ENCODE data around the gene HOGA1. TPM values are rescaled to one million over a fixed set of nuclear protein-coding genes. Genes with fewer than 3 reads are reported as not detected.

The HOGA1 gene
- total RNA-seq, 4 donors from 2014 or later, result 0.26 to 2.5 (median 0.97) TPM

- Histone ChIP-seq H3K36me3 (no peaks in the 10 kb centered on the region), H3K9me3 (no peaks in the 10 kb centered on the region), H3K27ac (peak overlapping the region; percentile 96 to 97), H3K4me3 (no peak overlapping the region), H3K4me1 (peaks cover 22 to 27% of the 10 kb centered on the region in 2 donors), H3K27me3 (no peaks in the 10 kb centered on the region)
- DNase-seq, result peak; percentile 60 to 75
- intact Hi-C loops (cut with DNase I; ENCODE audit: low total_unique reads), result loop anchor here (10.0 kb wide), 1 partner anchor 45 kb away; the partner anchor contains the start of genes MMS19 and UBTD1
- TF ChIP-seq CTCF (IDR thresholded peaks at IDR 0.05) (peak in 1 of 4 experiments; percentile 27), POLR2A (IDR thresholded peaks at IDR 0.05) (no peak)
Observed at GRCh38 chr10:97539523-97540200, 44.5 kb upstream of the HOGA1 start.

GRCh38 chr10:97540669-97541500 is 43.3 kb upstream of the HOGA1 start:
- H3K4me1 ChIP-seq, result peaks cover 22 to 27% of the 10 kb centered on the region in 2 donors
- peak; percentile 34 to 52 for DNase-seq
- H3K4me3 ChIP-seq, result no peak overlapping the region
- no peaks in the 10 kb centered on the region for H3K27me3 ChIP-seq
- intact Hi-C loops (cut with DNase I; ENCODE audit: low total_unique reads), result loop anchor here (10.0 kb wide), 1 partner anchor 46 kb away; the partner anchor contains the start of genes MMS19 and UBTD1
- no peaks in the 10 kb centered on the region for H3K9me3 ChIP-seq
- TF ChIP-seq CTCF (IDR thresholded peaks at IDR 0.05) (no peak), POLR2A (IDR thresholded peaks at IDR 0.05) (no peak)
- peak overlapping the region; percentile 96 to 97 for H3K27ac ChIP-seq
- no peaks in the 10 kb centered on the region for H3K36me3 ChIP-seq

GRCh38 chr10:97542169-97543024 is 41.8 kb upstream of the HOGA1 start:
- no peaks in the 10 kb centered on the region for H3K36me3 ChIP-seq
- no peaks in the 10 kb centered on the region for H3K9me3 ChIP-seq
- intact Hi-C loops (cut with DNase I; ENCODE audit: low total_unique reads), result loop anchor here (10.0 kb wide), 1 partner anchor 48 kb away; the partner anchor contains the start of genes MMS19 and UBTD1
- peaks cover 22 to 33% of the 10 kb centered on the region in 2 donors for H3K4me1 ChIP-seq
- peak overlapping the region; percentile 96 to 97 for H3K27ac ChIP-seq
- H3K27me3 ChIP-seq, result no peaks in the 10 kb centered on the region
- no peak for TF ChIP-seq CTCF (IDR thresholded peaks at IDR 0.05)
- peak in 1 of 2 donors; percentile 36 for TF ChIP-seq POLR2A (IDR thresholded peaks at IDR 0.05)
- H3K4me3 ChIP-seq, result no peak overlapping the region
- DNase-seq, result peak; percentile 90 to 96

GRCh38 chr10:97543025-97543546 is 41.1 kb upstream of the HOGA1 start:
- no peak for TF ChIP-seq CTCF (IDR thresholded peaks at IDR 0.05)
- peak in 1 of 2 donors; percentile 21 for TF ChIP-seq POLR2A (IDR thresholded peaks at IDR 0.05)
- peaks cover 22 to 38% of the 10 kb centered on the region in 2 donors for H3K4me1 ChIP-seq
- H3K36me3 ChIP-seq, result no peaks in the 10 kb centered on the region
- intact Hi-C loops (cut with DNase I; ENCODE audit: low total_unique reads), result loop anchor here (10.0 kb wide), 1 partner anchor 48 kb away; the partner anchor contains the start of genes MMS19 and UBTD1
- H3K9me3 ChIP-seq, result no peaks in the 10 kb centered on the region
- H3K4me3 ChIP-seq, result no peak overlapping the region
- H3K27me3 ChIP-seq, result no peaks in the 10 kb centered on the region
- peak overlapping the region; percentile 96 to 97 for H3K27ac ChIP-seq
- peak; percentile 84 to 94 for DNase-seq
